Nucleus accumbens (tissue), 56 donors: ENCODE measurements around the gene ADGRA3.

Experiments used
- DNase-seq, 56 donors: peaks; one replicate each; lab custom pipeline; 2025; lab: John Stamatoyannopoulos, UW

ADGRA3 gene

DNA sequence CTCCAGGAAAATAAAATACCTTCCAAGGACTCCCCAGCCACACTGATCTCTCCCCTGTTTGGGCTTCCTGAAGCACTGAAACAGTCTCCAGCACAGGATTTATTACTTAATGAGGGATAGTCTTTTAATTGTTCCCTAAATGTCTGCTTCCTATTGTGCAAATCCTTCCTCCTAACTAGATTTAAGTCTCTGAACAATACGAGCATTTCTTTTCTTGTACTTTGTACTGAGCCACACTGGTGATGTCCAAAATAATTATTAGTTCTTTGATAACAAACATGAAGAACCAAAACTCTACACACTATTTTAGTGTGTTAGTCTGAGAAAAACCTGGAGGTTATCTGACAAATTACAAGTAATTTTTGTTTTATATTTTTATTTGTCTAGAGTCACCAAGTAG is 5.1 kb downstream of the ADGRA3 start:
- no peak for DNase-seq

DNA sequence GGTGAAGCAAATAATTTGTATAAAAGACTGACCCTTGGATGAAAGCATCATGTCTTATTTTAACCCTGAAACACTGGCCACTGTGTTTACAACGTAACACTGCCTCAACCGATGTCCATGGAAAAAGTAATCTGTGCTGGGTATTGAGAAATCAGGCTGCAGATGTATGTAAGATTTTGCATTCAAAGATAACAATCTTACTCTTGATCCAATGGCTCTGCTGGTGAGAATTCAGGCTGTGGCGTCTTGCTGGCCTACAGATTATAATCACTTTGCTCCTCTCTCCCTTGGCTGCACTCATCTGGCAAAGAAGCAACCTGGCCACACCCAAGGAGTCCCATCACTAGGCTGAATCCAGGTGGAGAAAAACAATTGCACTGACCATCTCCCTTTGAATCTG is 7.5 kb downstream of the ADGRA3 start:
- no peak for DNase-seq

GRCh38 chr4:22504922-22505321 is 10.9 kb downstream of the ADGRA3 start:
- no peak for DNase-seq

GRCh38 chr4:22504447-22504846 is 11.4 kb downstream of the ADGRA3 start:
- peak in 2 of 56 donors; percentile 2 to 11 for DNase-seq

GRCh38 chr4:22502895-22503814 is 12.7 kb downstream of the ADGRA3 start:
- DNase-seq, result no peak

DNA sequence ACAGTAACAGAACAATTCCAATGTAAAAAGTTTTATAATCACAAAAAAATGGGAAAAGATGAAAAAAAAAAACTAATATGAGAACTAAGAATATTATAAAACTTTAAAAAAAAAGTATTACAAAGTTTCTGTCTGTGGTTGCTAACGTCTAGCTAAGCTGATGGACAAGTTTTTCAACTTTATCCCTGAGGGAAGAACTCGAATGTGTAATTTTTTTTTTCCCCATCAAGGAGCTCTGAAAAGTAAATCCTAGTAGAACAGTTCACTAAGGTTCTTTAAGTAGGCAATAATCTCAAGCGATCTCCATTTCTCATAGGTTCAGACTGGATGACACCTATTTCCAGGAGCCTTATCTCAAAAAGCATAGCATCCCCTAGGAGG is 14.2 kb downstream of the ADGRA3 start:
- no peak for DNase-seq

DNA sequence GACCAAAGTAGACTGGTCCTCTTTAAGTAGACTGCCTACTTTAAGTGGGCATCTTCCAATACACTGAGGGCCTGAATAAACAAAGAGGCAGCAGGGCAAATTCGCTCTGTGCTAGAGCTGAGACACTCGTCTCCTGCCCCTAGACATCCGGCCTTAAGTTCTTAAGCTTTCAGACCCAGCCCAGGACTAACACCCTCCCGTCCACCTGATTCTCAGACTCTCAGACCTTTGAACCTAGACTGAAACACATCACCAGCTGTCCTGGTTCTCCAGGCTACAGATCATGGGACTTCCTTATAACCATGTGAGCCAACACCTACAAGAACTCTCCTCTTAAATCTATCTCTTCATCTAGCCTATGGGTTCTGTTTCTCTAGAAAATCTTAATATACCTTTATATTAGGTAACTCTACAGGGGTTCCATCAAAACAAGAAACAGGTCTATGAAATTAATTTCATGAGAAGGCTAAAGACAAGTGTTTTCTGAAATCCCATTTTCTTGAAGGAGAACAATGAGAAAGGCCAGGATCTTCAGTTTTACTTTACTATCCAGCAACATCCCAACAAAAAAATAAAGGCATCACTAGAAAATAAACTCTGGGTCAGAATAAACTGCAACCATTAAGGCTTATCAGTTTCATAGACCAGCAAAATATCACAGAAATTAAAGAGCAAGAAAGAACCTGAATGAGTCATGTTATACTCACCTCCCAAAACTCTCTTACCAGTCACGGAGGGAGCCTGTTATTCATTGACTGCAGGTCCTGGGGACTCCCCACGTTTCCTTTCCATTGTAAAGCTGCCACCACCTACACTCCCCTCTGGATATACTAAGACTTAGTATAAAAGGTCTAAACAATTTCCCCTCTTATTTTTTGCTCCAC is 14.8 kb downstream of the ADGRA3 start:
- DNase-seq, result no peak

- DNase-seq, result no peak
Measured at GRCh38 chr4:22500128-22500611, 15.7 kb downstream of the ADGRA3 start.

- DNase-seq, result no peak
Measured at GRCh38 chr4:22498866-22499265, 17.0 kb downstream of the ADGRA3 start.

DNA sequence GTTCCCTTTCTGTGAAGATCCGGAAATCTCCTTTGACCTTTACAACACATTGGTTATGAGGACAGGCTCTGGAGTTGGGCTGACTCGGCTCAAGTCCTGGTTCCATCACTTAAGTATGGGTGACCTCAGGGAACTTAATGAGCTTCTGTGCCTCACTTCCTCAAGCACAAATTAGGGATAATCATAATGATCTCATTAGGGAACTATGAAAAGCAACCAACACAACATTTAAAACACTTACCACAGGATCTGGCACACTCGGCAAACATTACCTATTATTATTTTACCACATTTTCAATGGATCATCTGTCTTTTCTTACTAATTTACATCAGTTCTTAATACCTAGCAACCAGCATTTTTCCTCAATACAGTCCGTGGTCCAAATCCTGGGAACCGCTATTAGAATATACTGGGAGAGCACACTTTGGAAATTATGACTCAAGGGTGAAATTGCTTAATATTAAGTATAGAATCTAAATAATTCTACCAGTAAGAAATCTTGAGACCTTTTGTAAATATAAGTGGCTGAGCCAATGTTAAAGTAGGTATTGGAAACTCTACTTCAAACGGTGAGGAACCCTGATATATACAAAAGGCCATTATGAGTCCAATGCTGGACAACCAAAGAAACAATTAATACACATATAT is 19.6 kb downstream of the ADGRA3 start:
- no peak for DNase-seq

DNA sequence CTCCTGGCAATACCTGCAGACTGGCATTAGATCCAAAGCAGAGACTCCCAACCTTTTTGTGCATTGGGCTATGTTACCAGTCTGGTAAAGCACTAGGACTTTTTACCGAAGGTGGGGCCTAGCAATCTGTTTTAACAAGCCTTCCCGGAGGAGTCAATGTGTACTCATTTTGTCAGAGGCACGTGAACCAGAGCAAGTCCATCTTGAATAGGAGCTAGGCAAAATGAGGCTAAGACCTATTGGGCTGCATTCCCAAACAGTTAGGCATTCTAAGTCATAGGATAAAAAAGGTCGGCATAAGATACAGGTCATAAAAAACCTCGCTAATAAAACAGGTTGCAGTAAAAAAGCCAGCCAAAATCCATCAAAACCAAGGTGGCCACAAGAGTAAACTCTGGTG is 22.3 kb downstream of the ADGRA3 start:
- DNase-seq, result no peak

GRCh38 chr4:22492987-22493386 is 22.9 kb downstream of the ADGRA3 start:
- no peak for DNase-seq

DNA sequence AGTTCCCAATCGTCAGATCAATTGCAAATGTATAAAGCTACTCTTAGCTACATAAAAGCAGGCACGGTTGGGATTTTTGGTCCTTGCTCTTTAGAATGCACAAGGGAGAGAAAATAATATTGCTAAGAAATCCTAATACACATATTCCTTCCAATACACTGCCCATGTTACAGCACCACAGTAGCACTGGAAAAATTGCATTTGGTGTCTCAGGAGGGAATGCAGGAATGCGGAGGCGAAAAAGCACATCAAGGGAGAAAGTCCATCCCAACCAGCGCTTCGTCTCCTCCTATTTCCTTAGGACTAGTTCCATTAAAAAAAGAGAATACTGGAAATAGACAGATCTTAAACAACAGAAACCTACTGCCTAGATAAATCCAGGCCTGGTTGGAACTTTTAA is 23.9 kb downstream of the ADGRA3 start:
- no peak for DNase-seq

GRCh38 chr4:22490718-22491315 is 25.0 kb downstream of the ADGRA3 start:
- DNase-seq, result no peak

- no peak for DNase-seq
Measured at GRCh38 chr4:22488106-22488505, 27.8 kb downstream of the ADGRA3 start.

DNA sequence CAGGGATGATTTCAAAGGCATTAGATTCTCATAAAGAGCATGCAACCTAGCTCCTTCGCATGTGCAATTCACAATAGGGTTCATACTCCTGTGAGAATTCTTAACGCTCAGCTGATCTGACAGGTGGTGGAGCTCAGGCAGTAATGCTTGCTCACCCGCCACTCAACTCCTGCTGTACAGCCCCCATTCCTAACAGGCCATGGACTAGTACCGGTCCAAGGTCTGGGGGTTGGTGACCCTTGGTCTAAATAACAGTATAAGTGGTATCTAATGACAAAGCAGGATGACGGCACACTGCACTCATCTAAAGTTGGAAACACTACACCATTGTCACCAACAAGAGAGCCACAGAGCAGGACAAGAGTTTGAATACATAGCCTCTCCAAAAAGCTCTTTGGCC is 28.5 kb downstream of the ADGRA3 start:
- DNase-seq, result no peak

DNA sequence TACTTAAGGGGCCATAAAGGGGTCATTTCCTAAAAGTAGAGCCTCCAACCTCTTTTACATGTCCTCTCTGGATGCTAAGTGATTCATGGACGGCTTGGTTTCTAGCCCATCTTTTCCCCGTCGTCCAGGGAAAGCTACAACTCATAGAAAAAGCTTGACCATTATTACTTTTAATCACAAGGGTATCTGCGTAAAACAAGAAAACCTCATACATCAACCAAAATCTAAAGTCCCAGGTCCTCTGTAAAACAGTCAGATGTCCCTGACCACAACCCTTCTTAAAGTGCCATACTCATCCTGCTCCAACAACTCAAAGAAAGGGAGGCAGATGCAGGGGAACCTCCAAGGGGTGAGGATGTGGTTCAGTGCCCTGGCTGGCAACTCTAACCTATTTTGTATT is 29.6 kb downstream of the ADGRA3 start:
- no peak for DNase-seq

GRCh38 chr4:22485737-22486136 is 30.1 kb downstream of the ADGRA3 start:
- no peak for DNase-seq

GRCh38 chr4:22483551-22483981 is 32.3 kb downstream of the ADGRA3 start:
- DNase-seq, result no peak
